HG03432 (cell line): ENCODE data around the gene COMMD4.
"Not testable (repeated sequence)": the region's sequence is repeated elsewhere in the genome, so short reads cannot be mapped to it uniquely, and the experiment has no call there.

Experiments used
- ATAC-seq: cut with Tn5 transposase; IDR thresholded peaks from one replicate; pipeline ENCODE4 v1.9.1; 2021; ENCODE audit warnings: mild to moderate bottlenecking, moderate library complexity; ENCODE audit not compliant: unreplicated experiment

The COMMD4 gene

GRCh38 chr15:75335705-75336355 is at the start of gene COMMD4:
Gene COMMD4, plus strand, starts transcription at chr15:75336063. Its CDS starts 27 bp downstream, at chr15:75336090.
- ATAC-seq = peak; percentile 67

- ATAC-seq = not testable (repeated sequence)
These were observed 42.2 kb upstream of the COMMD4 start for GRCh38 chr15:75293660-75294059.

- peak; percentile 57 for ATAC-seq
These were observed 37.1 kb upstream of the COMMD4 start for GRCh38 chr15:75298541-75299310.

GRCh38 chr15:75299311-75299688 is 36.6 kb upstream of the COMMD4 start:
- ATAC-seq = peak; percentile 60

GRCh38 chr15:75300026-75300425 is 35.8 kb upstream of the COMMD4 start:
- not testable (repeated sequence) for ATAC-seq

- ATAC-seq = no peak
These were observed 33.5 kb upstream of the COMMD4 start for GRCh38 chr15:75302318-75302717.

- not testable (repeated sequence) for ATAC-seq
These were observed 33.1 kb upstream of the COMMD4 start for GRCh38 chr15:75302753-75303152.

- ATAC-seq = no peak
These were observed 29.7 kb upstream of the COMMD4 start for GRCh38 chr15:75306188-75306587.

GRCh38 chr15:75307778-75308390 is 28.0 kb upstream of the COMMD4 start:
- no peak for ATAC-seq

- no peak for ATAC-seq
These were observed 26.2 kb upstream of the COMMD4 start for GRCh38 chr15:75309711-75310110.

GRCh38 chr15:75312548-75312947 is 23.3 kb upstream of the COMMD4 start:
- not testable (repeated sequence) for ATAC-seq

GRCh38 chr15:75313116-75313845 is 22.6 kb upstream of the COMMD4 start:
- no peak for ATAC-seq

GRCh38 chr15:75314552-75315290 is 21.1 kb upstream of the COMMD4 start:
- no peak for ATAC-seq

- ATAC-seq = not testable (repeated sequence)
These were observed 16.5 kb upstream of the COMMD4 start for GRCh38 chr15:75319231-75319897.

- ATAC-seq = no peak
These were observed 14.2 kb upstream of the COMMD4 start for GRCh38 chr15:75321711-75322110.

- ATAC-seq = no peak
These were observed 9.9 kb upstream of the COMMD4 start for GRCh38 chr15:75325922-75326321.

- no peak for ATAC-seq
These were observed 8.9 kb upstream of the COMMD4 start for GRCh38 chr15:75327005-75327404.

- ATAC-seq = no peak
These were observed 8.4 kb upstream of the COMMD4 start for GRCh38 chr15:75327491-75327890.

- ATAC-seq = no peak
These were observed 7.2 kb upstream of the COMMD4 start for GRCh38 chr15:75328493-75329314.
